Hematopoietic multipotent progenitor cell treated with erythropoietin and hydrocortisone succinate and interleukin-3 and kit ligand, for 17 days (in vitro differentiated cells): ENCODE data around the gene ARHGEF38.
"Not testable (repeated sequence)": the region's sequence is repeated elsewhere in the genome, so short reads cannot be mapped to it uniquely, and the experiment has no call there.

Source experiments
- DNase-seq: peaks from one replicate; pipeline ENCODE4 v3.0.0-alpha.2; 2015; ENCODE audit warnings: low spot score

ARHGEF38 gene

GRCh38 chr4:105714071-105714521 lies 161.7 kb downstream of the ARHGEF38 start:
- peak; percentile 20 for DNase-seq

- peak; percentile 26 for DNase-seq
Measured at GRCh38 chr4:105714932-105715331, 162.5 kb downstream of the ARHGEF38 start.

GRCh38 chr4:105715692-105716278 lies 163.4 kb downstream of the ARHGEF38 start:
- DNase-seq: peak; percentile 63

- DNase-seq: no peak
Measured at GRCh38 chr4:105719204-105719603, 166.8 kb downstream of the ARHGEF38 start.

GRCh38 chr4:105725623-105726022 lies 173.2 kb downstream of the ARHGEF38 start:
- DNase-seq: no peak

GRCh38 chr4:105729895-105730294 lies 177.5 kb downstream of the ARHGEF38 start:
- not testable (repeated sequence) for DNase-seq
